ENCODE data around the gene FMNL3.
"Not testable (repeated sequence)": the region's sequence is repeated elsewhere in the genome, so short reads cannot be mapped to it uniquely, and the experiment has no call there.

Gene FMNL3

DNA sequence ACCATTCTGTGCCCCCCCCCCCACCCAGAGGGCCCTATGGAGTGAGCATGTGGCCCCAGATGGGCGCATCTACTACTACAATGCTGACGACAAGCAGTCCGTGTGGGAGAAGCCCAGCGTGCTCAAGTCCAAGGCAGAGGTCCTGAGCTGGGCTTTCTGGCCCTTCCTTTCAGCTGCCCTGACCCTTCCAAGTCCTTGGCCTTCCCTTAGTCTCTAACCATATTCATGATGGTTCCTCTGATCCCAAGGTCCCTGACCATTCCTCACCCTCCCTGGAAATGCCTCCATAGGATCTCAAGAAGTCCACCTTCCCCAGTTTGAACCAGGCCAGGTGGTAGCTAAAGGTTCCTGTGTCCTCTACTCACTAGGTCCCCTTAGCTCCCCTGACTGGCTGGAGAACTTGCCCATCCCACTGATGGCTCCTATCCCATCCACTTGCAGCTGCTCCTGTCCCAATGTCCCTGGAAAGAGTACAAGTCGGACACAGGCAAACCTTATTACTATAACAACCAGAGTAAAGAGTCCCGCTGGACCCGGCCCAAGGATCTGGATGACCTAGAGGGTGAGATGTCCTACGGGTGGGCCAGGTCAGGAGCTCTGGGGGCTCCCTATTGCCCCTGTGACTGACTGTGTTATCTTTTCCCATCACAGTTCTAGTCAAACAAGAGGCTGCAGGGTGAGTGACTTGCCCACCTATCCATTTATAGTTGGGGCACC lies 74.1 kb downstream of the FMNL3 start:
- DNase-seq (ENCODE audit: low read depth): no peak

- no peak for DNase-seq (ENCODE audit: low read depth)
These were observed 74.8 kb downstream of the FMNL3 start for GRCh38 chr12:49632401-49632800.

- no peak for DNase-seq (ENCODE audit: low read depth)
These were observed 75.8 kb downstream of the FMNL3 start for GRCh38 chr12:49631336-49631907.

- no peak for DNase-seq (ENCODE audit: low read depth)
These were observed 79.3 kb downstream of the FMNL3 start for GRCh38 chr12:49627752-49628360.

DNA sequence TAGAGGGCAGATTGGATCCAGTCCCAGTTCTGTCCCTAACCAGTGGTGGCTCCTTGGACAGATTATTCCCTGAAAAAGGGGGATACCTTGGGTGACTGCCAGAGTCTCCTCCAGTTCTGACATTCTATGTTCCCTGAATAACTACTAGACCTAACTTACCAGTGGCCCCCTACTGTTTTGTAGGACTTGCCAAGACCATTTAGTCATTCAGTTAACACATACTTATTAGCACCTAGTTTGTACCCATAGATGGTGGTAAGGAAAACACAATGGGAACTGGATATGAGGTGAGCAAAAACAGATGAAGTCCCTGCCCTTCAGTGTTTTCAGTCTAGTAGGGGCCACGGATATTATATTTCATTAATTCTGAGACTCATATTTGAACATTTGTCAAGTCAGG lies 80.4 kb downstream of the FMNL3 start:
- no peak for DNase-seq (ENCODE audit: low read depth)

GRCh38 chr12:49626169-49626835 lies 80.9 kb downstream of the FMNL3 start:
- DNase-seq (ENCODE audit: low read depth): no peak

- DNase-seq (ENCODE audit: low read depth): no peak
These were observed 82.2 kb downstream of the FMNL3 start for GRCh38 chr12:49624921-49625577.

DNA sequence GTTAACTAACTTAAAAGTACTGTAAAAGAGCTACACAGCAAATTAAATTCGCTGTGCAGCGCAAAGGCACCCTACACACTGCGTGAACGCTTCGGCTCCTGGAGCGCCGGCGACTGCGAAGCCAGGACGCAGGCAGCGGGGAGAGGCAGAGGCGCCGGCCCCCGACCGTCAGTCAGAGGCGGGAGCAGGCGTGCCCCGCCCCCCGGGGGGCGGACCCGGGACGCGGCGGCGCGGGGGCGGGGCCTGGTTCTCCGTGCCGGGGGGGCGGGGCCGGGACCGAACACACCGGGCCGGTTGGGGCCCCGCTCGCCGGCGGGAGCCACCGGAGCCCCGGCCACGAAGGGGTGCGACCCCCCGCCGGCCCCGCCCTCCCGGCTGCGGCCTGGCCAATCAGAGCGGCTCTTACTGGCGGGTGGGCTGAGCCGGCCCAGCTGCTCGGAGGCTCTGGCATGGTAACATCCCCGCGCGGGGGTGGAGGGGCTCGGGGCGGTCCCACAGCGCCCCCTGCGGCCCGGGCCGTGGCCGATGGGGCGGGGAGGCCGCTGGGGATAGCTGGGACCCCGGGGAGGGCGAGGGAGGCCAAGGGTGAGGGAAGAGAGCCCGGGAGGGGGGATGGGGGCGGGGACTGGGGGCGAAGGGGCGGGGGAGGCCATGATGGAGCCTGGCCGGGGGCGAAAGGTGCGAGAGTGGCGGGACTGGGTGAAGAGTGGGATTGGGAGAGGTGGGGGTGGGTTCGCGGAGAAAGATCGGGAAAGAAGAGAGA lies 83.9 kb downstream of the FMNL3 start, which contains the start of gene PRPF40B:
Gene PRPF40B, plus strand, starts transcription at position 420 of the 763 bp plus-strand sequence. Its CDS starts 30 bp downstream, at position 450.
- DNase-seq (ENCODE audit: low read depth): no peak

DNA sequence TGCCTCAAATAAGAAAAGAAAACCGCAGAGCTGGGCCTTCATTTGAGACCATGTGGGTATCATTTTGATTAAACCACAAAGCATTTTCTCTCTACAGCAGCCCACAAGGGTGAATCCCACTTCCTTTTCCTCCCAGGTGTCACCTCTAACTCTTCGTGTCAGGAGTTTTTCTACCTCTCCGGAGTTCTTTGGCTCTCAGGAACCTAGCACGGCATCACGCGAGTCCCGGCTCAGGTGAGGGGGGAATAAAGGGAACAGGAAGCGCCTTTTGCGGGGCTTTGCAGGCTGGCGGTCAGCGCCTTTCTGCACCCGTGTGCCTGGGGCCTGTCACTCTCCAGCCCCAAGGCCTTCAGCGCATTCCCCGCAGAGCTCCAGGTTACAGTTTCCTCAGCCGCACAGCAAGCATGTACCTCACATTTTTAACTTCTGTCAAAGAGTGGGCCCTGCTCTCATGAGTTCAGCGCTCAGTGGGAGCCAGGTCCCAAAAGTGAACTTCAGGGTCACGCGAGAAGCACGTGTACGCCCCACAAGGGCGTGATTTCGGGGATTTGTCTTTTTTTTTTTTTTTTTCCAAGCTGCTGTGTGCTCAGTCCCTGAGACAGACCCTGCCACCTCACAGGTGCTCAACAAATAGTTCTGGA lies 84.6 kb downstream of the FMNL3 start:
- DNase-seq (ENCODE audit: low read depth): no peak

DNA sequence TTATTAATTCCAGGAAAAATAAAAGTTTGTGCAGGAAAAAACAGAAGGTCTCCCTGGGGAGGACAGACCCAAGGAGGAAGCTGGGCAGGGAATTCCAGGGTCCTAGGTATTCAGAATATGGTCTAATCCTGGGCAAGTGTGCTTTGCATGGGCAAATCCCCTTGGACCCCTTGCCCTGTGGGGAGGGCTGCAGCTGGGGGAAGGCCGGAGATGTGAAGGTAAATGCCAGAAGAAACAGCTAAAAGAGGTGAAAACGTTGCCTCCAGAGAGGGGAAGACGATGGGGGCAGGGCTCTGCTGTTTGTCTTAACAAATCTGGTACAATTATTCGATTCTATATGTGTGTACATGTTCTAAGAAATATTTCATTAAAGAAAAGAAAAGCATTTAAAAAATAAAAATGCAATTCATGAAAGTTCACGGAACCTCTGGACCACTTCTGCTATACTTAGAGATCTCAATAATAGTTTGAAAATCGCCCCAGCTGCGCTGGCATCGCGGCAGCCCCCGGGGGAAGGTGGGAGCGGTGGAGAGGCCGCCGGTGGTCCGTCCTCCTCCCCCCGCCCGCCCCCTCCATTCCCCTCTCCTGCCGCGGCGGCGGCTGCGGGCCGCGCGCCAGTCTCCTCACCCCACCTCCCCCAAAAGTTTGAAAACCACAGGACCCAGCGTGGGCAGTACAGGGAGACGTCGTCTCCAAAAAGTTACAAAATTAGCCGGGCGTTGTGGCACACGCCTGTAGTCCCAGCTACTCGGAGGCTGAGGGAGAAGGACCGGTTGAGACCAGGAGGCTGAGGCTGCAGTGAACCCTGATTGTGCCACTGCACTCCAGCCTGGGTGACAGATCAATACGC lies 85.3 kb downstream of the FMNL3 start:
- no peak for DNase-seq (ENCODE audit: low read depth)

- DNase-seq (ENCODE audit: low read depth): no peak
These were observed 87.9 kb downstream of the FMNL3 start for GRCh38 chr12:49619286-49619685.

GRCh38 chr12:49618576-49618975 lies 88.6 kb downstream of the FMNL3 start:
- DNase-seq (ENCODE audit: low read depth): no peak

DNA sequence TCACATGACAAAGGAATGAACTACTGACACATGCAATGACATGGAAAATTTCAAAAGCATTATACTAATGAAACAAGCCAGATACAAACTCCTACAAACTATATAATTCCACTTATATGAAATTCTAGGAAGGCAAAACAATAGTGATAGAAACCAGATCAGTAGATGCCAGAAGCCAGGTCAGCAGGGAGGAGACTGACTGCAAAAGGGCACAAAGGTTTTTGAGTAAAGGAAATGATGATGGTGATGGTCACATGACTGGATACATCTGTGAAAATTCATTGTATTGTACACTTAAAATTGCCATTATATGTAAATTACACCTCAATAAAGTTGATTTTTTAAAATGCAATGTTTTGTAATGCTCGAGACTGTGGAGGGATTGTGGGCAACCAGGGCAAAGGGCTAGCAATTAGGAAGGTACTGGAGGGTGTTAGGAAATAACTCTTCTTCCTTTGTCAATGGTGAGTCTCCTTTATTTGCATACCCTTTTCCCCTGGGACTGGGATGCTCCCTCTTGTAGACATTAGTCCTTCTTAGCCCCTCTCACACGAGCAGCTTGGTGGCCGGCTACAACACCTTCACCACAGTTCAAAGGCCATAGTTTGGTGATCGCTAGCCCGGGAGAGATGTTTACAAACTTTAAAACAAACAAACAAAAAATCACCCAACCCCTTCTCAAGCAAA lies 90.5 kb downstream of the FMNL3 start:
- DNase-seq (ENCODE audit: low read depth): no peak

DNA sequence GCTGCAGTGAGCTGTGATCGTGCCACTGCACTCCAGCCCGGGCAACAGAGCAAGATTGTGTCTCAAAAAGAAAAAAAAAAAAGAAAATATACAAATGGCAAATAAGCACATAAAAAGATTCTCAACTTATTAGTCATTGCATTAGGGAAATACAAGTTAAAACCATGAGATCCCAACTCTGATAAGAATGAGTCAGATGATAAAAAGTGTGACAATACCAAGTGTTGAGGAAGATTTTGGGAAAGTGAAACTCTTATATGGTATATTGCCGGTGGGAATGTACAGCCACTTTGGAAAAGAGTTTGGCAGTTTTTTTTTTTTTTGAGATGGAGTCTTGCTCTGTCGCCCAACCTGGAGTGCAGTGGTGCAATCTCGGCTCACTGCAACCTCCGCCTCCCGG lies 91.5 kb downstream of the FMNL3 start:
- DNase-seq (ENCODE audit: low read depth): no peak

GRCh38 chr12:49612210-49612609 lies 95.0 kb downstream of the FMNL3 start:
- no peak for DNase-seq (ENCODE audit: low read depth)

DNA sequence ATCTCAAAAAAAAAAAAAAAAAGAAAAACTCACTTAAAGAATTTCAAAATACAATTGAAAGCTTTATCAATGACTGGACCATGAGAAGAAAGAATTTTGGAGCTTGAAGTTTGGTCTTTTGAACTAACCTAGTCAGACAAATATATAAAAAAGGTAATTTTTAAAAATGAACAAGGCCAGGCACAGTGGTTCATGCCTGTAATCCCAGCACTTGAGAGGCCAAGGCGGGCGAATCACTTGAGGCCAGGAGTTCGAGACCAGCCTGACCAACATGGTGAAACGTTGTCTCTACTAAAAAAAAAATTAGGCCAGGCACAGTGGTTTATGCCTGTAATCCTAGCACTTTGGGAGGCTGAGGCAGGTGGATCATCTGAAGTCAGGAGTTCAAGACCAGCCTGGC lies 96.4 kb downstream of the FMNL3 start:
- DNase-seq (ENCODE audit: low read depth): not testable (repeated sequence)

DNA sequence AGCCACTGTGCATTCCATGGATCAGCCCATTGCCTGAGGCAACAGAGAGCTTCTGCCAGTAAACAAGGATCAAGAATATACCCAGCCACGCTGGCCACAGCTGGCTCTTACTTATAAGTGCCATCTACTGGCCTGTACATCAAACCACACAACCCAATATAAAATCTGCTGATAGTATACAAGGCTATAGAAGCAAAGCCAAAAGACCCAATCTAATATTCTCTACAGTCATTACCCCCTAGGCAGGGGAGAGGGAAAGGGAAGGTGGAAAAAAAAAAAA lies 97.4 kb downstream of the FMNL3 start:
- DNase-seq (ENCODE audit: low read depth): no peak

GRCh38 chr12:49609059-49609874 lies 97.9 kb downstream of the FMNL3 start:
- DNase-seq (ENCODE audit: low read depth): no peak

GRCh38 chr12:49605539-49605938 lies 101.7 kb downstream of the FMNL3 start, which contains the start of gene FAM186B:
TSS of gene FAM186B (minus strand) at chr12:49605639. CDS start at chr12:49605477, 162 bp downstream.
- not testable (repeated sequence) for DNase-seq (ENCODE audit: low read depth)

Data from GM04503 (cell line).